Skeletal muscle cell (primary cell): ENCODE results near the gene INO80.

Source experiments
- DNase-seq: peaks from one replicate; pipeline ENCODE4 v3.0.0-alpha.2; 2010; ENCODE audit warnings: low read depth
- H3K4me3 ChIP-seq: 2 replicates; pipeline ENCODE4 v1.5.1; 2011; ENCODE audit warnings: low read depth, mild to moderate bottlenecking, control low read depth, low read length, moderate library complexity

The INO80 gene

GRCh38 chr15:41017066-41017735 lies 98.9 kb downstream of the INO80 start:
- H3K4me3 ChIP-seq = no peak overlapping the region
- no peak for DNase-seq

- H3K4me3 ChIP-seq = no peak overlapping the region
- DNase-seq = peak; percentile 20
Measured at GRCh38 chr15:41013691-41014414, 102.2 kb downstream of the INO80 start.

GRCh38 chr15:41011055-41011815 lies 104.8 kb downstream of the INO80 start:
- no peak overlapping the region for H3K4me3 ChIP-seq
- DNase-seq = no peak

GRCh38 chr15:41010345-41010744 lies 105.7 kb downstream of the INO80 start:
- H3K4me3 ChIP-seq = no peak overlapping the region

GRCh38 chr15:41006479-41006878 lies 109.6 kb downstream of the INO80 start:
- no peak for DNase-seq

More at GRCh38 chr15:41010345-41010744, 105.7 kb downstream of the INO80 start:
- no peak for DNase-seq

GRCh38 chr15:41004490-41004889 lies 111.6 kb downstream of the INO80 start:
- no peak for DNase-seq
- H3K4me3 ChIP-seq = no peak overlapping the region

More at GRCh38 chr15:41006479-41006878, 109.6 kb downstream of the INO80 start:
- no peak overlapping the region for H3K4me3 ChIP-seq

GRCh38 chr15:41001524-41002214 lies 114.4 kb downstream of the INO80 start:
- no peak for DNase-seq
- no peak overlapping the region for H3K4me3 ChIP-seq

- H3K4me3 ChIP-seq = no peak overlapping the region
- peak; percentile 25 for DNase-seq
Measured at GRCh38 chr15:40999190-40999589, 116.9 kb downstream of the INO80 start.

GRCh38 chr15:40995656-40996055 lies 120.4 kb downstream of the INO80 start:
- no peak overlapping the region for H3K4me3 ChIP-seq
- no peak for DNase-seq

GRCh38 chr15:40992825-40993224 lies 123.3 kb downstream of the INO80 start:
- DNase-seq = no peak
- H3K4me3 ChIP-seq = no peak overlapping the region

- no peak for DNase-seq
- no peak overlapping the region for H3K4me3 ChIP-seq
Measured at GRCh38 chr15:40992241-40992741, 123.8 kb downstream of the INO80 start.

GRCh38 chr15:40991355-40991754 lies 124.7 kb downstream of the INO80 start:
- DNase-seq = no peak
- H3K4me3 ChIP-seq = no peak overlapping the region

GRCh38 chr15:40990789-40991188 lies 125.3 kb downstream of the INO80 start:
- DNase-seq = no peak
- H3K4me3 ChIP-seq = no peak overlapping the region

GRCh38 chr15:40990080-40990479 lies 126.0 kb downstream of the INO80 start:
- DNase-seq = no peak
- H3K4me3 ChIP-seq = no peak overlapping the region

- H3K4me3 ChIP-seq = no peak overlapping the region
- no peak for DNase-seq
Measured at GRCh38 chr15:40988156-40988555, 127.9 kb downstream of the INO80 start.

GRCh38 chr15:40986820-40987219 lies 129.3 kb downstream of the INO80 start:
- no peak for DNase-seq
- no peak overlapping the region for H3K4me3 ChIP-seq

GRCh38 chr15:40985541-40986330 lies 130.3 kb downstream of the INO80 start:
- no peak for DNase-seq

GRCh38 chr15:40984964-40985363 lies 131.1 kb downstream of the INO80 start:
- no peak overlapping the region for H3K4me3 ChIP-seq
- peak; percentile 39 for DNase-seq

More at GRCh38 chr15:40985541-40986330, 130.3 kb downstream of the INO80 start:
- H3K4me3 ChIP-seq = no peak overlapping the region

- no peak for DNase-seq
- H3K4me3 ChIP-seq = no peak overlapping the region
Measured at GRCh38 chr15:40984406-40984805, 131.7 kb downstream of the INO80 start.
